ENCODE results near the gene SLC25A13.
"Not testable (repeated sequence)": the region's sequence is repeated elsewhere in the genome, so short reads cannot be mapped to it uniquely, and the experiment has no call there.

The SLC25A13 gene

GRCh38 chr7:96303105-96303685, 18.7 kb downstream of the SLC25A13 start:
- TF ChIP-seq, protein P1, sequence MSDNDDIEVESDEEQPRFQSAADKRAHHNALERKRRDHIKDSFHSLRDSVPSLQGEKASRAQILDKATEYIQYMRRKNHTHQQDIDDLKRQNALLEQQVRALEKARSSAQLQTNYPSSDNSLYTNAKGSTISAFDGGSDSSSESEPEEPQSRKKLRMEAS (IDR thresholded peaks at IDR 0.05; ENCODE audit: low read depth, low read length), result no peak
- TF ChIP-seq MYC (IDR thresholded peaks at IDR 0.05; ENCODE audit: low read depth, low read length) (no peak), POLR2A (IDR thresholded peaks at IDR 0.05; ENCODE audit: extremely low read depth, insufficient read length) (no peak)
- TF ChIP-seq, protein P2, sequence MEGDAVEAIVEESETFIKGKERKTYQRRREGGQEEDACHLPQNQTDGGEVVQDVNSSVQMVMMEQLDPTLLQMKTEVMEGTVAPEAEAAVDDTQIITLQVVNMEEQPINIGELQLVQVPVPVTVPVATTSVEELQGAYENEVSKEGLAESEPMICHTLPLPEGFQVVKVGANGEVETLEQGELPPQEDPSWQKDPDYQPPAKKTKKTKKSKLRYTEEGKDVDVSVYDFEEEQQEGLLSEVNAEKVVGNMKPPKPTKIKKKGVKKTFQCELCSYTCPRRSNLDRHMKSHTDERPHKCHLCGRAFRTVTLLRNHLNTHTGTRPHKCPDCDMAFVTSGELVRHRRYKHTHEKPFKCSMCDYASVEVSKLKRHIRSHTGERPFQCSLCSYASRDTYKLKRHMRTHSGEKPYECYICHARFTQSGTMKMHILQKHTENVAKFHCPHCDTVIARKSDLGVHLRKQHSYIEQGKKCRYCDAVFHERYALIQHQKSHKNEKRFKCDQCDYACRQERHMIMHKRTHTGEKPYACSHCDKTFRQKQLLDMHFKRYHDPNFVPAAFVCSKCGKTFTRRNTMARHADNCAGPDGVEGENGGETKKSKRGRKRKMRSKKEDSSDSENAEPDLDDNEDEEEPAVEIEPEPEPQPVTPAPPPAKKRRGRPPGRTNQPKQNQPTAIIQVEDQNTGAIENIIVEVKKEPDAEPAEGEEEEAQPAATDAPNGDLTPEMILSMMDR (IDR thresholded peaks at IDR 0.05; ENCODE audit: low read depth, low read length), result no peak
- no peak for DNase-seq (ENCODE audit: low read depth)
- H3K4me3 ChIP-seq (ENCODE audit: low read depth, low read length), result no peak overlapping the region

DNA sequence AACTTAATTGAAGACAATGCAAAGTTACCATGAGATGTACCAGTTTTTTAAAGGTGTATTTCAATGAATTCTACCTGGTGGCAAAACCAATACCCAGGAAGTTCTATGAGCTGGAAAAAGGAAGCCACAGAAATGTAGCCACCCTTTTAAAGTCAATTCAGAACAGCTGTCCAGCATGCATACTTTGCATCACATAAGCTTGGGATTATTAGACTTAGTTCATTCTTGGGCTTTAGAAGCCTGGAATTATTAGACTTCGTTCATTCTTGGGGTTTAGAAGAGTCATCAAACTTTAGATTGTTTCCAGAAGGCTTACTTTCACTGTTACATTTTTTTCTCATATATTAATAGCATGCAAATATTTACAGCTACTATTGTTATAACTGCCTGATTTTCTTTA, 20.9 kb downstream of the SLC25A13 start:
- TF ChIP-seq, protein P2 (IDR thresholded peaks at IDR 0.05; ENCODE audit: low read depth, low read length), result no peak
- no peak for TF ChIP-seq POLR2A (IDR thresholded peaks at IDR 0.05; ENCODE audit: extremely low read depth, insufficient read length)
- no peak for TF ChIP-seq MYC (IDR thresholded peaks at IDR 0.05; ENCODE audit: low read depth, low read length)
- TF ChIP-seq, protein P1 (IDR thresholded peaks at IDR 0.05; ENCODE audit: low read depth, low read length), result no peak
- no peak for DNase-seq (ENCODE audit: low read depth)
- no peak overlapping the region for H3K4me3 ChIP-seq (ENCODE audit: low read depth, low read length)

- no peak for DNase-seq (ENCODE audit: low read depth)
- TF ChIP-seq POLR2A (IDR thresholded peaks at IDR 0.05; ENCODE audit: extremely low read depth, insufficient read length) (no peak), MYC (IDR thresholded peaks at IDR 0.05; ENCODE audit: low read depth, low read length) (no peak)
- TF ChIP-seq, protein P2 (IDR thresholded peaks at IDR 0.05; ENCODE audit: low read depth, low read length), result no peak
- TF ChIP-seq, protein P1 (IDR thresholded peaks at IDR 0.05; ENCODE audit: low read depth, low read length), result no peak
- no peak overlapping the region for H3K4me3 ChIP-seq (ENCODE audit: low read depth, low read length)
Observed at GRCh38 chr7:96300502-96300901, 21.4 kb downstream of the SLC25A13 start.

GRCh38 chr7:96299496-96299895, 22.4 kb downstream of the SLC25A13 start:
- TF ChIP-seq, protein P1 (IDR thresholded peaks at IDR 0.05; ENCODE audit: low read depth, low read length), result no peak
- TF ChIP-seq POLR2A (IDR thresholded peaks at IDR 0.05; ENCODE audit: extremely low read depth, insufficient read length) (no peak), MYC (IDR thresholded peaks at IDR 0.05; ENCODE audit: low read depth, low read length) (no peak)
- TF ChIP-seq, protein P2 (IDR thresholded peaks at IDR 0.05; ENCODE audit: low read depth, low read length), result no peak
- H3K4me3 ChIP-seq (ENCODE audit: low read depth, low read length), result no peak overlapping the region
- no peak for DNase-seq (ENCODE audit: low read depth)

DNA sequence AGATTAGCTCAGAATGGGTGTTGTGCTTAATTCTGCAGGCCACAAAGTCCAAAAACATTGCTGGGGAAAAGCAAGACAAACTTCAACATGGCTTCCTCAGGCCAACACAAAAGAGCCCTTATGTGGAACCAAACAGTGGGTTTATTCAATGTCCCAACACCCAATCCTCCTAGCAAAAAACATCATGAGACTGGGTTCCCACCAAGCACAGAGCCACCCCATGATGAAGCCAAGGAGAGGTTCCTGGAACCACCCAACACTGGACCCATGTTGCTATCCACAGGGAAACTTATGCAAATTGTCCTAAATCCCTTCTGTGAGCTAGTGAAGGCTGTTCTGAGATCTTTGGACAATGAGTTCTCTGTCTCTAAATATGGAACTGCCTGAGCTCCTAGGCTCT, 24.0 kb downstream of the SLC25A13 start:
- no peak for DNase-seq (ENCODE audit: low read depth)
- TF ChIP-seq, protein P2 (IDR thresholded peaks at IDR 0.05; ENCODE audit: low read depth, low read length), result no peak
- TF ChIP-seq POLR2A (IDR thresholded peaks at IDR 0.05; ENCODE audit: extremely low read depth, insufficient read length), result no peak
- TF ChIP-seq, protein P1 (IDR thresholded peaks at IDR 0.05; ENCODE audit: low read depth, low read length), result no peak
- no peak for TF ChIP-seq MYC (IDR thresholded peaks at IDR 0.05; ENCODE audit: low read depth, low read length)
- no peak overlapping the region for H3K4me3 ChIP-seq (ENCODE audit: low read depth, low read length)

GRCh38 chr7:96297446-96297845, 24.5 kb downstream of the SLC25A13 start:
- DNase-seq (ENCODE audit: low read depth); H3K4me3 ChIP-seq (ENCODE audit: low read depth, low read length): not testable (repeated sequence)

DNA sequence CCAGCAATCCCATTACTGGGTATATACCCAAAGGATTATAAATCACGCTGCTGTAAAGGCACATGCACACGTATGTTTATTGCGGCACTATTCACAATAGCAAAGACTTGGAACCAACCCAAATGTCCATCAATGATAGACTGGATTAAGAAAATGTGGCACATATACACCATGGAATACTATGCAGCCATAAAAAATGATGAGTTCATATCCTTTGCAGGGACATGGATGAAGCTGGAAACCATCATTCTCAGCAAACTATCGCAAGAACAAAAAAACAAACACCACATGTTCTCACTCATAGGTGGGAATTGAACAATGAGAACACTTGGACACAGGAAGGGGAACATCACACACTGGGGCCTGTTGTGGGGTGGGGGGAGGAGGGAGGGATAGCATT, 28.0 kb downstream of the SLC25A13 start:
- H3K4me3 ChIP-seq (ENCODE audit: low read depth, low read length); DNase-seq (ENCODE audit: low read depth): not testable (repeated sequence)
